ENCODE measurements around the gene SEC16A.

Gene SEC16A

DNA sequence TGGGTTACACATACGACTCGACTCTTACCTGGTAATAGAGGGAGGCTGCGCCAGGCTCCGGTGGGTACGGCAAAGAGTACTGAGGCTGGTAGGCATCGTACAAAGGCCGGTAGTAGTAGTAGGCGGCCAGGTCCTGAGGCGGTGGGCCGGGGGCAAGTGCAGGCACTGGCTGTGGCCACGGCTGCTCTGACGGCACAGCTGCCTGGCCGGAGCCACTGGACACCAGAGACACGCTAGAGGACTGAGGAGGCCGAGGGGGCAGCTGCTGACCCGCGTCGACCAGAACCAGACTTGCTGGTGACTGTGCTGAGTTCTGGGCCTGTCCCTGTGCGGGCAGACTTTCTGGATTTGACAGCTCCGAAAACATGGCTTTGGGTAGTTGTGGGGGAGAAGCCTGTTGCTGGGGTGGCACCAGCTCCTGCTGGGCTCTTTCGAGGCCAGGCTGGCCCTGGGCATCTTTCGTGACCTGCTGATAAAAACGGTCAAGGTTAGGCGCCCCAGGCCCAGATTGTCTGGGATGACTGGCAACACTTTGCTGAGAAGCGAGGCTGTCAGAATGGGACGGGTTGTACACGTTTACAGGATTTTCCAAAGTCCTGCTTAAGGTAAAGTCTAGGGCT, 8.7 kb downstream of the SEC16A start:
- DNase-seq (ENCODE audit: low spot score) = no peak
- in situ Hi-C loops (cut with MboI; ENCODE audit: low sequenced_read_pairs, unreplicated experiment) = no loop called here
- TF ChIP-seq, protein P1, sequence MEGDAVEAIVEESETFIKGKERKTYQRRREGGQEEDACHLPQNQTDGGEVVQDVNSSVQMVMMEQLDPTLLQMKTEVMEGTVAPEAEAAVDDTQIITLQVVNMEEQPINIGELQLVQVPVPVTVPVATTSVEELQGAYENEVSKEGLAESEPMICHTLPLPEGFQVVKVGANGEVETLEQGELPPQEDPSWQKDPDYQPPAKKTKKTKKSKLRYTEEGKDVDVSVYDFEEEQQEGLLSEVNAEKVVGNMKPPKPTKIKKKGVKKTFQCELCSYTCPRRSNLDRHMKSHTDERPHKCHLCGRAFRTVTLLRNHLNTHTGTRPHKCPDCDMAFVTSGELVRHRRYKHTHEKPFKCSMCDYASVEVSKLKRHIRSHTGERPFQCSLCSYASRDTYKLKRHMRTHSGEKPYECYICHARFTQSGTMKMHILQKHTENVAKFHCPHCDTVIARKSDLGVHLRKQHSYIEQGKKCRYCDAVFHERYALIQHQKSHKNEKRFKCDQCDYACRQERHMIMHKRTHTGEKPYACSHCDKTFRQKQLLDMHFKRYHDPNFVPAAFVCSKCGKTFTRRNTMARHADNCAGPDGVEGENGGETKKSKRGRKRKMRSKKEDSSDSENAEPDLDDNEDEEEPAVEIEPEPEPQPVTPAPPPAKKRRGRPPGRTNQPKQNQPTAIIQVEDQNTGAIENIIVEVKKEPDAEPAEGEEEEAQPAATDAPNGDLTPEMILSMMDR (IDR thresholded peaks at IDR 0.05; ENCODE audit: borderline replicate concordance, control extremely low read depth, extremely low read depth, insufficient read depth, missing control alignments) = no peak

GRCh38 chr9:136473354-136473721, 9.5 kb downstream of the SEC16A start:
- no peak for DNase-seq (ENCODE audit: low spot score)
- in situ Hi-C loops (cut with MboI; ENCODE audit: low sequenced_read_pairs, unreplicated experiment) = no loop called here
- TF ChIP-seq, protein P1 (IDR thresholded peaks at IDR 0.05; ENCODE audit: borderline replicate concordance, control extremely low read depth, extremely low read depth, insufficient read depth, missing control alignments) = no peak

GRCh38 chr9:136472640-136473353, 10.0 kb downstream of the SEC16A start:
- TF ChIP-seq, protein P1 (IDR thresholded peaks at IDR 0.05; ENCODE audit: borderline replicate concordance, control extremely low read depth, extremely low read depth, insufficient read depth, missing control alignments) = no peak
- in situ Hi-C loops (cut with MboI; ENCODE audit: low sequenced_read_pairs, unreplicated experiment) = no loop called here
- DNase-seq (ENCODE audit: low spot score) = no peak

DNA sequence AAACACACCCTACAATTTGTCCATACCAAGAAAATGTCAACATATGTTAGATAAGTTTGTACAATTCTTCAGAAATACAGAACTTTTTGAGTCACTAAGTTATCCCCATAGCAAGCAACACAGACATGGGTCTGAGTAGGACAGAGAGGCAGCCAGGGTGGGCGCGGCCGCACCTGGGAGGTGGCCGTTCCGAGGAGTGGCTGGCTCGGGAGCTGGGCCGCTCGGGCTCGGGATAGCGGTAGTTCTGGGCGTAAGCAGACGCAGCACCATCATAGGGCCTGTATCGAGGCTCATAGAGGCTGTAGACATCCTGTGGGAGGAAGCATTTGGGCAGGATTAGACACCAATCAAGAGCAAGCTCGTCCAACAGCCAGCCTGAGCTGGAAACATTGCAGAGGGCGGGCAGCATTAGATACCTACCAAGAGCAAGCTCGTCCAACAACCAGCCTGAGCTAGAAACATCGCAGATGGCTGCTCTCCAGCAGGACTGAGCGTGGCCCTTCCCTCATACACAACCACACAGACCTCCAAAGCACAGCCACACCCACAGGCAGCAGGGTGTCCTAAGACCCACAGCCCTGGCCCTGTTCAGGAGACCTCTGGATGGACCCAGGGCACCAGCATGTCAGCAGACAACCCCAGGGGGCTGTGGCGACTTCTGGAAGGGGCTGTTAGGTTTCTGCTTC, 10.9 kb downstream of the SEC16A start:
- in situ Hi-C loops (cut with MboI; ENCODE audit: low sequenced_read_pairs, unreplicated experiment) = no loop called here
- no peak for DNase-seq (ENCODE audit: low spot score)
- TF ChIP-seq, protein P1 (IDR thresholded peaks at IDR 0.05; ENCODE audit: borderline replicate concordance, control extremely low read depth, extremely low read depth, insufficient read depth, missing control alignments) = no peak

GRCh38 chr9:136470792-136471469, 11.9 kb downstream of the SEC16A start:
- DNase-seq (ENCODE audit: low spot score) = no peak
- in situ Hi-C loops (cut with MboI; ENCODE audit: low sequenced_read_pairs, unreplicated experiment) = no loop called here
- TF ChIP-seq, protein P1 (IDR thresholded peaks at IDR 0.05; ENCODE audit: borderline replicate concordance, control extremely low read depth, extremely low read depth, insufficient read depth, missing control alignments) = no peak

DNA sequence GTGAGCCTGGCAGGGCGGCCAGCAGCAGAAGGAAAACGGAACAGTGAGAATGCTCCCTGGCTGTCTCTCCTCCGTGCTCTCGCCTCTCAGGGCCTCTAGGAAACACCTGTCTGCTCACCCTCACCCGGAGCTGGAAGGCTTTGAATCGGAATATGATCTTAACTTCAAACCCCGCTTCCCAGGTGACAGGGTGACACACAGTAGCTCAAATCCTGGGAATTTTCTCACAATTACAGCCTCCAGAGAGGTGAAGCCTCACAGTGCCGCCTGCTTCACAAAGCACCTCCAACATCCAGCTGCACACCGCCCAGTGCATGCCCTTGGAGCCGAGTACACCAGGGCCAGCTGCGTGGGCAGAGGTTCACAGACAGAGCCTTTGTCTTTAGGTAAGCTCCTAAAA, 12.5 kb downstream of the SEC16A start:
- TF ChIP-seq, protein P1 (IDR thresholded peaks at IDR 0.05; ENCODE audit: borderline replicate concordance, control extremely low read depth, extremely low read depth, insufficient read depth, missing control alignments) = no peak
- in situ Hi-C loops (cut with MboI; ENCODE audit: low sequenced_read_pairs, unreplicated experiment) = no loop called here
- DNase-seq (ENCODE audit: low spot score) = no peak

Data from GM13976 (cell line).